OCI-LY3 (cell line): Measurements from ENCODE around the gene LRTM2.

Experiments used
- H2AFZ ChIP-seq: fragments of 200-600, 300-600 bp; shearing (Covaris generic); 2 replicates; pipeline ENCODE4 v1.6.0; 2014; ENCODE audit warnings: antibody characterized with exemption, low read depth, low read length
- H3K27ac ChIP-seq: fragments of 200-600, 300-600 bp; sonication (generic); 2 replicates; pipeline ENCODE4 v1.5.1; 2014; ENCODE audit warnings: mild to moderate bottlenecking, low read length, moderate library complexity, mixed read lengths
- H3K27me3 ChIP-seq: fragments of 200-600, 300-600 bp; sonication (generic); 2 replicates; pipeline ENCODE4 v1.6.1; 2014; ENCODE audit warnings: low read depth, low read length, mixed read lengths
- H3K36me3 ChIP-seq: fragments of 200-600, 300-600 bp; sonication (generic); replicated peaks from 2 replicates; pipeline ENCODE3; 2014; ENCODE audit warnings: low read depth, low read length, mixed read lengths
- H3K4me1 ChIP-seq: fragments of 300-600, 200-600 bp; sonication (generic); 2 replicates; pipeline ENCODE4 v1.6.1; 2014; ENCODE audit warnings: low read length, mixed read lengths
- H3K4me2 ChIP-seq: fragments of 200-600, 300-600 bp; sonication (generic); 2 replicates; pipeline ENCODE4 v1.6.1; 2014; ENCODE audit warnings: low read length, mixed read lengths
- H3K4me3 ChIP-seq: fragments of 300-600, 200-600 bp; sonication (generic); 2 replicates; pipeline ENCODE4 v1.5.1; 2014; ENCODE audit warnings: antibody characterized with exemption, mild to moderate bottlenecking, low read length, moderate library complexity
- H3K79me2 ChIP-seq: fragments of 300-600, 200-600 bp; shearing (Covaris generic); 2 replicates; pipeline ENCODE4 v1.6.1; 2014; ENCODE audit warnings: mild to moderate bottlenecking, low read length, mixed read lengths
- H3K9ac ChIP-seq: fragments of 300-600, 200-600 bp; shearing (Covaris generic); 2 replicates; pipeline ENCODE4 v1.6.0; 2014; ENCODE audit warnings: mild to moderate bottlenecking, low read length, moderate library complexity
- H3K9me3 ChIP-seq: fragments of 200-600, 300-600 bp; shearing (Covaris generic); 2 replicates; pipeline ENCODE4 v1.6.1; 2014; ENCODE audit warnings: low read length, mixed read lengths; ENCODE audit not compliant: insufficient read depth
- H4K20me1 ChIP-seq: fragments of 200-600, 300-600 bp; sonication (generic); 2 replicates; pipeline ENCODE4 v1.6.1; 2016; ENCODE audit warnings: low read length, mixed read lengths; ENCODE audit not compliant: insufficient read depth
- CTCF ChIP-seq: fragments of 200-600, 300-600 bp; sonication (generic); IDR thresholded peaks from 2 replicates; pipeline ENCODE4 v1.5.1; 2014; ENCODE audit warnings: antibody characterized with exemption, low read length, low read depth
- EZH2phosphoT487 ChIP-seq: fragments of 200-600 bp; shearing (Covaris generic); IDR thresholded peaks from 2 replicates; pipeline ENCODE4 v1.6.1; 2018; ENCODE audit warnings: antibody characterized with exemption, mixed run types, low read depth

LRTM2 gene

GRCh38 chr12:1845886-1846285 is 25.5 kb downstream of the LRTM2 start:
- H3K79me2 ChIP-seq: no peaks in the 10 kb centered on the region
- no peaks in the 10 kb centered on the region for H3K4me1 ChIP-seq
- no peak overlapping the region for H2AFZ ChIP-seq
- no peaks in the 10 kb centered on the region for H3K36me3 ChIP-seq
- H3K4me2 ChIP-seq: no peak overlapping the region
- H3K4me3 ChIP-seq: no peak overlapping the region
- no peak overlapping the region for H3K27ac ChIP-seq
- peaks cover 22% of the 10 kb centered on the region for H3K27me3 ChIP-seq
- no peaks in the 10 kb centered on the region for H4K20me1 ChIP-seq
- H3K9me3 ChIP-seq: no peaks in the 10 kb centered on the region
- TF ChIP-seq CTCF: no peak
- TF ChIP-seq EZH2phosphoT487: no peak
- H3K9ac ChIP-seq: no peak overlapping the region

- Histone ChIP-seq H3K4me2 (no peak overlapping the region), H3K9me3 (no peaks in the 10 kb centered on the region), H4K20me1 (no peaks in the 10 kb centered on the region), H2AFZ (no peak overlapping the region), H3K79me2 (no peaks in the 10 kb centered on the region), H3K27me3 (peaks cover 28% of the 10 kb centered on the region), H3K36me3 (no peaks in the 10 kb centered on the region), H3K9ac (no peak overlapping the region), H3K27ac (no peak overlapping the region), H3K4me3 (no peak overlapping the region), H3K4me1 (no peaks in the 10 kb centered on the region)
- TF ChIP-seq CTCF (no peak), EZH2phosphoT487 (no peak)
Measured at GRCh38 chr12:1846421-1847405, 26.3 kb downstream of the LRTM2 start.

GRCh38 chr12:1847411-1847810 is 27.0 kb downstream of the LRTM2 start:
- no peak overlapping the region for H3K27ac ChIP-seq
- H3K27me3 ChIP-seq: peaks cover 28% of the 10 kb centered on the region
- H3K4me1 ChIP-seq: no peaks in the 10 kb centered on the region
- H3K4me2 ChIP-seq: no peak overlapping the region
- no peaks in the 10 kb centered on the region for H4K20me1 ChIP-seq
- TF ChIP-seq CTCF: no peak
- TF ChIP-seq EZH2phosphoT487: no peak
- no peak overlapping the region for H2AFZ ChIP-seq
- H3K9ac ChIP-seq: no peak overlapping the region
- H3K4me3 ChIP-seq: no peak overlapping the region
- no peaks in the 10 kb centered on the region for H3K9me3 ChIP-seq
- H3K79me2 ChIP-seq: no peaks in the 10 kb centered on the region
- H3K36me3 ChIP-seq: no peaks in the 10 kb centered on the region

GRCh38 chr12:1848146-1848545 is 27.8 kb downstream of the LRTM2 start:
- no peaks in the 10 kb centered on the region for H3K9me3 ChIP-seq
- no peak for TF ChIP-seq EZH2phosphoT487
- no peak for TF ChIP-seq CTCF
- no peaks in the 10 kb centered on the region for H3K4me1 ChIP-seq
- H2AFZ ChIP-seq: no peak overlapping the region
- no peaks in the 10 kb centered on the region for H3K79me2 ChIP-seq
- no peak overlapping the region for H3K4me2 ChIP-seq
- no peaks in the 10 kb centered on the region for H3K36me3 ChIP-seq
- no peak overlapping the region for H3K4me3 ChIP-seq
- no peaks in the 10 kb centered on the region for H4K20me1 ChIP-seq
- H3K9ac ChIP-seq: no peak overlapping the region
- peaks cover 27% of the 10 kb centered on the region for H3K27me3 ChIP-seq
- no peak overlapping the region for H3K27ac ChIP-seq
